Astrocyte (in vitro differentiated cells and primary cell): ENCODE data around the gene NELFB. TPM values are rescaled to one million over a fixed set of nuclear protein-coding genes. Genes with fewer than 3 reads are reported as not detected.

Experiments
- DNase-seq: peaks from one replicate; pipeline ENCODE4 v3.0.0-alpha.2; 2010; ENCODE audit warnings: low read depth
- FAIRE-seq: peaks from 2 replicates; lab custom pipeline; 2011; peaks lifted over from hg19 to GRCh38; lab: Jason Lieb, UNC
- H2AFZ ChIP-seq: 2 replicates; pipeline ENCODE4 v1.6.0; 2012; ENCODE audit warnings: low read depth, low read length, inconsistent platforms
- H3K27ac ChIP-seq: 2 replicates; pipeline ENCODE4 v1.5.1; 2011; ENCODE audit warnings: low read depth, low read length, inconsistent platforms
- H3K27me3 ChIP-seq: 2 replicates; pipeline ENCODE4 v1.6.0; 2011; ENCODE audit warnings: low read length, inconsistent platforms; ENCODE audit not compliant: insufficient read depth
- H3K36me3 ChIP-seq: 2 replicates; pipeline ENCODE4 v1.5.1; 2011; ENCODE audit warnings: low read length, inconsistent platforms; ENCODE audit not compliant: insufficient read depth
- H3K4me1 ChIP-seq: 2 replicates; pipeline ENCODE4 v1.5.1; 2011; ENCODE audit warnings: low read length, inconsistent platforms; ENCODE audit not compliant: insufficient read depth
- H3K4me2 ChIP-seq: 2 replicates; pipeline ENCODE4 v1.6.0; 2012; ENCODE audit warnings: low read length, inconsistent platforms
- H3K4me3 ChIP-seq: 2 replicates; pipeline ENCODE4 v1.5.1; 2011; ENCODE audit warnings: low read depth, mild to moderate bottlenecking, low read length, inconsistent platforms; ENCODE audit not compliant: insufficient read depth
- H3K79me2 ChIP-seq: 2 replicates; pipeline ENCODE4 v1.6.0; 2012; ENCODE audit warnings: mild to moderate bottlenecking, low read length, inconsistent platforms; ENCODE audit not compliant: insufficient read depth
- H3K9ac ChIP-seq: 2 replicates; pipeline ENCODE4 v1.6.0; 2012; ENCODE audit warnings: mild to moderate bottlenecking, low read length, inconsistent platforms
- H3K9me3 ChIP-seq: 2 replicates; pipeline ENCODE4 v1.5.1; 2012; ENCODE audit warnings: low read depth, mild to moderate bottlenecking, low read length, inconsistent platforms; ENCODE audit not compliant: insufficient read depth
- H4K20me1 ChIP-seq: 2 replicates; pipeline ENCODE4 v1.6.0; 2012; ENCODE audit warnings: low read length, inconsistent platforms; ENCODE audit not compliant: insufficient read depth
- H3K27ac Mint-ChIP-seq: one replicate; pipeline ENCODE4 v1.8.0; 2021; ENCODE audit warnings: mild to moderate bottlenecking, mixed read lengths; ENCODE audit not compliant: unreplicated experiment
- H3K27me3 Mint-ChIP-seq: one replicate; pipeline ENCODE4 v1.8.0; 2021; ENCODE audit warnings: low read depth, mixed read lengths; ENCODE audit not compliant: unreplicated experiment
- H3K36me3 Mint-ChIP-seq: one replicate; pipeline ENCODE4 v1.8.0; 2021; ENCODE audit warnings: low read depth, mixed read lengths; ENCODE audit not compliant: unreplicated experiment
- H3K4me1 Mint-ChIP-seq: one replicate; pipeline ENCODE4 v1.8.0; 2021; ENCODE audit warnings: low read depth, mixed read lengths; ENCODE audit not compliant: unreplicated experiment
- H3K4me3 Mint-ChIP-seq: one replicate; pipeline ENCODE4 v1.8.0; 2021; ENCODE audit warnings: mild to moderate bottlenecking, moderate library complexity, mixed read lengths; ENCODE audit not compliant: unreplicated experiment
- H3K9me3 Mint-ChIP-seq: one replicate; pipeline ENCODE4 v1.8.0; 2021; ENCODE audit warnings: mild to moderate bottlenecking, mixed read lengths; ENCODE audit not compliant: unreplicated experiment
- CTCF ChIP-seq: IDR thresholded peaks from 2 replicates; pipeline ENCODE4 v1.5.1; 2011; ENCODE audit warnings: low read depth, mild to moderate bottlenecking, inconsistent platforms, low read length, moderate library complexity; ENCODE audit not compliant: insufficient read depth
- EZH2 ChIP-seq: IDR thresholded peaks from 2 replicates; pipeline ENCODE4 v1.6.1; 2012; ENCODE audit warnings: mild to moderate bottlenecking, low read length, inconsistent platforms; ENCODE audit not compliant: insufficient read depth
- total RNA-seq: library from RNA; stranded (reverse); gene quantifications from 2 replicates; pipeline ENCODE4 v1.2.1, GENCODE V29; 2021

NELFB gene
- total RNA-seq, 1 donor from 2014 or later = 48.9 TPM

- H3K4me1 ChIP-seq = peaks cover 2% of the 10 kb centered on the region
- H2AFZ ChIP-seq = no peak overlapping the region
- no peak for FAIRE-seq
Observed at GRCh38 chr9:137232510-137232909, 22.6 kb upstream of the NELFB start.

GRCh38 chr9:137233143-137233980 lies 21.8 kb upstream of the NELFB start:
- no peak overlapping the region for H3K4me2 ChIP-seq
- no peak for DNase-seq

More at GRCh38 chr9:137232510-137232909, 22.6 kb upstream of the NELFB start:
- DNase-seq = no peak
- no peak overlapping the region for H3K4me3 ChIP-seq
- H3K27me3 Mint-ChIP-seq = no peaks in the 10 kb centered on the region
- no peaks in the 10 kb centered on the region for H3K9me3 Mint-ChIP-seq
- TF ChIP-seq CTCF (no peak), EZH2 (no peak)
- no peak overlapping the region for H3K27ac ChIP-seq
- H3K4me3 Mint-ChIP-seq = no peak overlapping the region
- H3K36me3 Mint-ChIP-seq = no peaks in the 10 kb centered on the region
- H3K27me3 ChIP-seq = no peaks in the 10 kb centered on the region
- no peak overlapping the region for H3K27ac Mint-ChIP-seq
- H3K79me2 ChIP-seq = no peaks in the 10 kb centered on the region
- no peaks in the 10 kb centered on the region for H3K4me1 Mint-ChIP-seq
- no peak overlapping the region for H3K9ac ChIP-seq
- no peaks in the 10 kb centered on the region for H3K9me3 ChIP-seq
- peaks cover 8% of the 10 kb centered on the region for H4K20me1 ChIP-seq
- no peaks in the 10 kb centered on the region for H3K36me3 ChIP-seq
- H3K4me2 ChIP-seq = no peak overlapping the region

More at GRCh38 chr9:137233143-137233980, 21.8 kb upstream of the NELFB start:
- no peak overlapping the region for H3K27ac ChIP-seq
- no peak overlapping the region for H3K4me3 ChIP-seq
- no peaks in the 10 kb centered on the region for H3K4me1 ChIP-seq
- no peak for TF ChIP-seq CTCF
- TF ChIP-seq EZH2 = no peak
- H3K4me1 Mint-ChIP-seq = peaks cover 1% of the 10 kb centered on the region
- H3K4me3 Mint-ChIP-seq = no peak overlapping the region
- peaks cover 6% of the 10 kb centered on the region for H3K79me2 ChIP-seq
- no peak overlapping the region for H3K27ac Mint-ChIP-seq
- H3K27me3 ChIP-seq = no peaks in the 10 kb centered on the region
- no peaks in the 10 kb centered on the region for H3K36me3 Mint-ChIP-seq
- H2AFZ ChIP-seq = no peak overlapping the region
- no peaks in the 10 kb centered on the region for H3K27me3 Mint-ChIP-seq
- no peaks in the 10 kb centered on the region for H3K9me3 Mint-ChIP-seq
- H3K9ac ChIP-seq = no peak overlapping the region
- H3K36me3 ChIP-seq = no peaks in the 10 kb centered on the region
- H3K9me3 ChIP-seq = no peaks in the 10 kb centered on the region
- H4K20me1 ChIP-seq = peaks cover 17% of the 10 kb centered on the region
- FAIRE-seq = no peak
